Endothelial cell of umbilical vein (primary cell): Measurements from ENCODE around the gene DLL1.

Source experiments
- POLR2A ChIP-seq: IDR thresholded peaks from 2 replicates; pipeline ENCODE4 v1.6.1; 2012; ENCODE audit warnings: low read depth, mild to moderate bottlenecking, control low read depth, low read length
- TF ChIP-seq, protein P1 (sequence below): IDR thresholded peaks from 2 replicates; pipeline ENCODE4 v1.6.1; 2011; ENCODE audit not compliant: insufficient read depth, insufficient read length
- TF ChIP-seq, protein P2 (sequence below), 2 donors: IDR thresholded peaks; 1 replicate in 1 of 2; 2 replicates in 1 of 2; pipeline ENCODE4 v1.5.1; 2011; ENCODE audit warnings: low read length in 2 of 2, mild to moderate bottlenecking in 2 of 2, moderate library complexity in 2 of 2, control low read depth in 1 of 2, inconsistent platforms in 1 of 2, low read depth in 1 of 2; ENCODE audit not compliant: insufficient read depth in 1 of 2; ENCODE audit errors: extremely low read depth in 1 of 2

DNA sequence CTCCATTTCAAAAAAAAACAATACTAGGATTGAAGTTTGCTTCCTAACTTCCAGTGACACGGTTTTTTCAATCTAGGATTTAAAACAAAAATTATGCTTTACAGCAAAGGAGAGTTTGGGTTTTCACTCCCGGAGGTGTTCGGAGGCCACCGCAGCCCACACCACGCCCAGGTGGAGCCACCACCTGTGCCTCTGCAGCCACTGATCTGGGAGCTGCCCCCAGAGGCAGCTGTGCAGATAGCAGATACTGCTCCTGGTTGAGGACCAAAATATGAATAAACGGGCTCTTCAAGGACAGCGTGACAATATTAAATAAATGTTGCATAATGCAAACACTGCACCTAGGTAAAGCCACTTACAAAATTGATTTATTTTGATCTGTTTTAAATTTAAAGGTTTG lies 30.2 kb downstream of the DLL1 start:
- TF ChIP-seq, protein P1, sequence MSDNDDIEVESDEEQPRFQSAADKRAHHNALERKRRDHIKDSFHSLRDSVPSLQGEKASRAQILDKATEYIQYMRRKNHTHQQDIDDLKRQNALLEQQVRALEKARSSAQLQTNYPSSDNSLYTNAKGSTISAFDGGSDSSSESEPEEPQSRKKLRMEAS = no peak
- TF ChIP-seq POLR2A = no peak
- TF ChIP-seq, protein P2, sequence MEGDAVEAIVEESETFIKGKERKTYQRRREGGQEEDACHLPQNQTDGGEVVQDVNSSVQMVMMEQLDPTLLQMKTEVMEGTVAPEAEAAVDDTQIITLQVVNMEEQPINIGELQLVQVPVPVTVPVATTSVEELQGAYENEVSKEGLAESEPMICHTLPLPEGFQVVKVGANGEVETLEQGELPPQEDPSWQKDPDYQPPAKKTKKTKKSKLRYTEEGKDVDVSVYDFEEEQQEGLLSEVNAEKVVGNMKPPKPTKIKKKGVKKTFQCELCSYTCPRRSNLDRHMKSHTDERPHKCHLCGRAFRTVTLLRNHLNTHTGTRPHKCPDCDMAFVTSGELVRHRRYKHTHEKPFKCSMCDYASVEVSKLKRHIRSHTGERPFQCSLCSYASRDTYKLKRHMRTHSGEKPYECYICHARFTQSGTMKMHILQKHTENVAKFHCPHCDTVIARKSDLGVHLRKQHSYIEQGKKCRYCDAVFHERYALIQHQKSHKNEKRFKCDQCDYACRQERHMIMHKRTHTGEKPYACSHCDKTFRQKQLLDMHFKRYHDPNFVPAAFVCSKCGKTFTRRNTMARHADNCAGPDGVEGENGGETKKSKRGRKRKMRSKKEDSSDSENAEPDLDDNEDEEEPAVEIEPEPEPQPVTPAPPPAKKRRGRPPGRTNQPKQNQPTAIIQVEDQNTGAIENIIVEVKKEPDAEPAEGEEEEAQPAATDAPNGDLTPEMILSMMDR (IDR thresholded peaks at IDR 0.05; ENCODE audit: extremely low read depth in 1 of 2, insufficient read depth in 1 of 2, low read depth in 1 of 2, low read length in 2 of 2) = no peak
